ENCODE results near the gene SIRT3.

GRCh38 chr11:281486-282161 is 45.5 kb upstream of the SIRT3 start:
- TF ChIP-seq CTCF (conservative IDR thresholded peaks at IDR 0.05; ENCODE audit: low read depth, low read length), result no peak
- TF ChIP-seq EZH2 (IDR thresholded peaks at IDR 0.05; ENCODE audit: low read length, unreplicated experiment), result no peak

All from PC-3 (cell line).